NK-92 (cell line): ENCODE measurements around the gene LRRC36.

ENCODE experiments used
- DNase-seq: peaks from one replicate; lab custom pipeline; 2025; ENCODE audit not compliant: unreplicated experiment; lab: John Stamatoyannopoulos, UW

Gene LRRC36

GRCh38 chr16:67326472-67327309, at the start of gene LRRC36, which contains the start of gene KCTD19:
LRRC36 (plus strand) TSS chr16:67326815; CDS start chr16:67326863, 48 bp downstream.
KCTD19 (minus strand) TSS chr16:67326741; CDS start chr16:67326707, 34 bp downstream.
- no peak for DNase-seq

GRCh38 chr16:67277294-67277998, 49.2 kb upstream of the LRRC36 start:
- DNase-seq: no peak

- DNase-seq: no peak
Observed at GRCh38 chr16:67277999-67278772, 48.4 kb upstream of the LRRC36 start.

- no peak for DNase-seq
Observed at GRCh38 chr16:67278773-67279295, 47.8 kb upstream of the LRRC36 start.

- DNase-seq: no peak
Observed at GRCh38 chr16:67279296-67280089, 47.1 kb upstream of the LRRC36 start, which contains the start of gene PLEKHG4. PLEKHG4 (plus strand) TSS chr16:67279532; CDS start chr16:67280045, 513 bp downstream.

- no peak for DNase-seq
Observed at GRCh38 chr16:67280090-67281015, 46.3 kb upstream of the LRRC36 start.

GRCh38 chr16:67281536-67282446, 44.8 kb upstream of the LRRC36 start:
- DNase-seq: no peak

- DNase-seq: no peak
Observed at GRCh38 chr16:67282447-67282805, 44.2 kb upstream of the LRRC36 start.

- no peak for DNase-seq
Observed at GRCh38 chr16:67283039-67283825, 43.4 kb upstream of the LRRC36 start.

GRCh38 chr16:67283826-67284555, 42.6 kb upstream of the LRRC36 start:
- DNase-seq: no peak

GRCh38 chr16:67284699-67285646, 41.6 kb upstream of the LRRC36 start:
- no peak for DNase-seq

GRCh38 chr16:67286441-67287235, 40.0 kb upstream of the LRRC36 start:
- no peak for DNase-seq

GRCh38 chr16:67287960-67288359, 38.7 kb upstream of the LRRC36 start:
- DNase-seq: no peak

- DNase-seq: no peak
Observed at GRCh38 chr16:67291461-67291860, 35.2 kb upstream of the LRRC36 start.
